Endothelial cell of umbilical vein (primary cell): Measurements from ENCODE around the gene TMEM220. TPM values are rescaled to one million over a fixed set of nuclear protein-coding genes. Genes with fewer than 3 reads are reported as not detected.

ENCODE experiments used
- BruUV-seq: library from RNA; stranded (reverse); fragments of 400-500 nt; replicated peaks from 2 replicates; lab custom pipeline; 2021; lab: Mats Ljungman, UMichigan
- CTCF ChIA-PET: fragments of 300-600, 350-600 bp; sonication (Branson Sonifier 250); formaldehyde crosslinking; loops from one replicate; lab custom pipeline; 2021; ENCODE audit warnings: antibody characterized with exemption, inconsistent platforms; lab: Charles Lee
- POLR2A ChIA-PET: fragments of 300-600, 350-600 bp; sonication (Branson Sonifier 250); formaldehyde crosslinking; loops from one replicate; lab custom pipeline; 2021; ENCODE audit warnings: antibody characterized with exemption, inconsistent platforms; lab: Charles Lee
- DNase-seq: peaks from one replicate; pipeline ENCODE4 v3.0.0-alpha.2; 2011; ENCODE audit warnings: low read depth, low spot score
- FAIRE-seq: peaks from 2 replicates; lab custom pipeline; 2011; peaks lifted over from hg19 to GRCh38; lab: Jason Lieb, UNC
- H2AFZ ChIP-seq: 2 replicates; pipeline ENCODE4 v1.6.0; 2012; ENCODE audit warnings: low read depth, low read length, control low read depth, inconsistent platforms
- H3K27ac ChIP-seq: 2 replicates; pipeline ENCODE4 v1.5.1; 2011; ENCODE audit warnings: low read depth, mild to moderate bottlenecking, control low read depth, low read length, moderate library complexity; ENCODE audit not compliant: insufficient read depth
- H3K27me3 ChIP-seq, 2 experiments: 2 replicates each; pipeline versions ENCODE4 v1.6.0 to v1.6.1; 2011; ENCODE audit warnings: low read length in 2 of 2, mixed read lengths in 1 of 2; ENCODE audit not compliant: control insufficient read depth in 2 of 2, insufficient read depth in 2 of 2
- H3K36me3 ChIP-seq, 2 experiments: 2 replicates in 1 of 2; 3 replicates in 1 of 2; pipeline ENCODE4 v1.5.1; 2011; ENCODE audit warnings: low read length in 2 of 2, mild to moderate bottlenecking in 1 of 2, moderate library complexity in 1 of 2; ENCODE audit not compliant: control insufficient read depth in 2 of 2, insufficient read depth in 2 of 2; ENCODE audit errors: extremely low read depth in 1 of 2
- H3K4me1 ChIP-seq: 3 replicates; pipeline ENCODE4 v1.5.1; 2011; ENCODE audit warnings: mild to moderate bottlenecking, low read length; ENCODE audit not compliant: control insufficient read depth, insufficient read depth; ENCODE audit errors: extremely low read depth
- H3K4me2 ChIP-seq: 2 replicates; pipeline ENCODE4 v1.6.1; 2011; ENCODE audit warnings: low read length, control low read depth, mixed read lengths; ENCODE audit not compliant: insufficient read depth
- H3K4me3 ChIP-seq, 3 experiments: fragments of 200-600 bp in 1 of 3; sonication (generic), shearing (Covaris generic) in 1 of 3; replicated peaks in 1 of 3; 2 replicates each; pipeline ENCODE4 v1.5.1; 2011 to 2016; ENCODE audit warnings: control low read depth in 3 of 3, low read length in 3 of 3, mild to moderate bottlenecking in 2 of 3, inconsistent platforms in 1 of 3, low read depth in 1 of 3, moderate library complexity in 1 of 3; ENCODE audit not compliant: insufficient read depth in 1 of 3
- H3K79me2 ChIP-seq: 2 replicates; pipeline ENCODE4 v1.6.0; 2012; ENCODE audit warnings: low read length, inconsistent platforms; ENCODE audit not compliant: control insufficient read depth, insufficient read depth
- H3K9ac ChIP-seq: replicated peaks from 2 replicates; pipeline ENCODE3; 2011; ENCODE audit warnings: low read length, control low read depth; ENCODE audit not compliant: insufficient read depth; ENCODE audit errors: extremely low read depth
- H3K9me1 ChIP-seq: replicated peaks from 3 replicates; pipeline ENCODE4 v1.6.0; 2011; ENCODE audit warnings: mild to moderate bottlenecking, low read length; ENCODE audit not compliant: control insufficient read depth, insufficient read depth; ENCODE audit errors: extremely low read depth
- H3K9me3 ChIP-seq: replicated peaks from 2 replicates; pipeline ENCODE4 v1.5.1; 2012; ENCODE audit warnings: low read length, inconsistent platforms; ENCODE audit not compliant: control insufficient read depth, insufficient read depth
- H4K20me1 ChIP-seq: replicated peaks from 2 replicates; pipeline ENCODE3; 2011; ENCODE audit warnings: mild to moderate bottlenecking, low read length; ENCODE audit not compliant: control insufficient read depth, insufficient read depth; ENCODE audit errors: extremely low read depth
- CTCF ChIP-seq, 2 donors: IDR thresholded peaks; 1 replicate in 1 of 2; 2 replicates in 1 of 2; pipeline ENCODE4 v1.5.1; 2011; ENCODE audit warnings: low read length in 2 of 2, mild to moderate bottlenecking in 2 of 2, moderate library complexity in 2 of 2, control low read depth in 1 of 2, inconsistent platforms in 1 of 2, low read depth in 1 of 2; ENCODE audit not compliant: insufficient read depth in 1 of 2; ENCODE audit errors: extremely low read depth in 1 of 2
- EZH2 ChIP-seq: IDR thresholded peaks from 2 replicates; pipeline ENCODE4 v1.6.1; 2012; ENCODE audit warnings: borderline replicate concordance, low read depth, mild to moderate bottlenecking, moderate library complexity, low read length, inconsistent platforms; ENCODE audit not compliant: severe bottlenecking
- FOS ChIP-seq: IDR thresholded peaks from 2 replicates; pipeline ENCODE4 v1.6.1; 2011; ENCODE audit warnings: mild to moderate bottlenecking, low read length, moderate library complexity, borderline replicate concordance; ENCODE audit not compliant: insufficient read depth
- GATA2 ChIP-seq: IDR thresholded peaks from 2 replicates; pipeline ENCODE4 v1.7.0; 2011; ENCODE audit warnings: low read depth, mild to moderate bottlenecking, moderate library complexity, mixed read lengths, low read length; ENCODE audit not compliant: insufficient read length, insufficient read depth
- JUN ChIP-seq: IDR thresholded peaks from 2 replicates; pipeline ENCODE4 v1.6.1; 2011; ENCODE audit warnings: borderline replicate concordance, low read depth; ENCODE audit not compliant: insufficient read length, insufficient read depth
- MAX ChIP-seq: IDR thresholded peaks from 2 replicates; pipeline ENCODE4 v1.6.1; 2011; ENCODE audit not compliant: insufficient read depth, insufficient read length
- MYC ChIP-seq: IDR thresholded peaks from one replicate; pipeline ENCODE4 v1.6.1; 2011; ENCODE audit warnings: mild to moderate bottlenecking, low read depth, low read length
- POLR2A ChIP-seq: IDR thresholded peaks from 2 replicates; pipeline ENCODE4 v1.6.1; 2012; ENCODE audit warnings: low read depth, mild to moderate bottlenecking, control low read depth, low read length
- POLR2AphosphoS5 ChIP-seq: IDR thresholded peaks from 2 replicates; pipeline ENCODE4 v1.6.1; 2012; ENCODE audit warnings: low read depth, mild to moderate bottlenecking, control low read depth, low read length, moderate library complexity; ENCODE audit not compliant: insufficient read depth
- dilution Hi-C: fragments of 300-500 bp; cut with MboI; formaldehyde crosslinking; loops from one replicate; pipeline ENCODE4 v1.15.0; 2019; ENCODE audit warnings: low sequenced_read_pairs; ENCODE audit not compliant: extremely low pct_ligation_motif_present
- intact Hi-C: fragments of 100-400 bp; cut with micrococcal nuclease; formaldehyde crosslinking; loops from one replicate; pipeline ENCODE4 v1.10.0; 2022
- polyA plus RNA-seq, 4 experiments: library from polyadenylated mRNA; depleted of rRNA in 3 of 4; stranded (reverse) in 3 of 4; unstranded in 1 of 4; fragments of >200 nt; gene quantifications; 2 replicates each; pipeline versions ENCODE4 v1.2.1 to v1.2.3, GENCODE V29; 2011 to 2012; ENCODE audit warnings: missing spikeins in 1 of 4
- total RNA-seq: library from RNA; stranded (reverse); gene quantifications from 2 replicates; pipeline ENCODE4 v1.2.3, GENCODE V29; 2021

TMEM220 gene
- total and polyA plus RNA-seq, 2 donors (not counting 3 experiments of a cell fraction or from before 2014, with no cell fraction given): 3.6 to 11.2 TPM

GRCh38 chr17:10738521-10739258, 8.9 kb upstream of the TMEM220 start:
- no peaks in the 10 kb centered on the region for H3K4me1 ChIP-seq
- H3K9me1 ChIP-seq: no peaks in the 10 kb centered on the region
- DNase-seq (no peak), FAIRE-seq (no peak)
- no peaks in the 10 kb centered on the region for H4K20me1 ChIP-seq
- H3K36me3 ChIP-seq: no peaks in the 10 kb centered on the region
- POLR2A ChIA-PET: no interaction called here
- H3K4me3 ChIP-seq: no peak overlapping the region
- no peaks in the 10 kb centered on the region for H3K79me2 ChIP-seq
- TF ChIP-seq POLR2AphosphoS5: no peak
- TF ChIP-seq CTCF (IDR thresholded peaks at IDR 0.05; ENCODE audit: extremely low read depth in 1 of 2, insufficient read depth in 1 of 2, low read depth in 1 of 2, low read length in 2 of 2): no peak
- TF ChIP-seq POLR2A: no peak
- no peak for TF ChIP-seq EZH2
- no peak for TF ChIP-seq JUN
- TF ChIP-seq MYC: no peak
- TF ChIP-seq GATA2: no peak
- TF ChIP-seq FOS: no peak
- TF ChIP-seq MAX: no peak
- no TSS peak for BruUV-seq
- intact Hi-C loops: loop anchor here (10.0 kb wide), 1 partner anchor 1246 kb away; no protein-coding TSS in a partner anchor
- no peaks in the 10 kb centered on the region for H3K9me3 ChIP-seq
- H3K9ac ChIP-seq: no peak overlapping the region
- peaks cover 0 to 1% of the 10 kb centered on the region in 2 experiments for H3K27me3 ChIP-seq
- CTCF ChIA-PET: interaction anchor here (1.6 to 2.1 kb wide), 2 partner anchors 92 to 1248 kb away, joined by 3 to 13 read pairs; no protein-coding TSS in a partner anchor
- H3K4me2 ChIP-seq: no peak overlapping the region
- dilution Hi-C loops: no loop called here
- H2AFZ ChIP-seq: no peak overlapping the region
- H3K27ac ChIP-seq: no peak overlapping the region
